H1 (cell line): ENCODE results near the gene BLMH. TPM values are rescaled to one million over a fixed set of nuclear protein-coding genes. Genes with fewer than 3 reads are reported as not detected.

ENCODE experiments used
- ASH2L ChIP-seq: fragments of 200-600, 300-600 bp; sonication (generic); IDR thresholded peaks from one replicate; pipeline ENCODE4 v1.7.1; 2017; ENCODE audit warnings: low read length
- FOSL1 ChIP-seq: IDR thresholded peaks from 2 replicates; pipeline ENCODE4 v1.6.1; 2011; ENCODE audit warnings: mild to moderate bottlenecking, low read depth, low read length, moderate library complexity; ENCODE audit not compliant: insufficient read depth
- RAD21 ChIP-seq, 2 experiments: IDR thresholded peaks in 1 of 2; conservative IDR thresholded peaks in 1 of 2; 2 replicates each; pipeline ENCODE4 v1.6.1; 2011; ENCODE audit warnings: low read depth in 2 of 2, low read length in 2 of 2, improper control_type of control experiment in 1 of 2, inconsistent platforms in 1 of 2, mild to moderate bottlenecking in 1 of 2, moderate library complexity in 1 of 2
- polyA plus RNA-seq, 7 experiments: library from polyadenylated mRNA; depleted of rRNA in 3 of 7; stranded (reverse) in 5 of 7; unstranded in 2 of 7; fragments of >200 nt in 5 of 7; fragments of 200-250 nt in 2 of 7; gene quantifications; 1 replicate in 5 of 7; 2 replicates in 1 of 7; 4 replicates in 1 of 7; pipeline versions ENCODE4 v1.2.1 to v1.2.3, GENCODE V29; 2011 to 2013; ENCODE audit warnings: missing spikeins in 2 of 7, mixed read lengths in 2 of 7
- total RNA-seq: library from RNA; stranded (reverse); fragmentation: NEBNext Ultra II Directional; extraction: Animal tissue kit (Norgen Biotek cat#: 25700); gene quantifications from 2 replicates; pipeline ENCODE4 v1.2.1, GENCODE V29; 2021

Gene BLMH
- total and polyA plus RNA-seq, 2 of the 8 experiments (the other 6 are each of a cell fraction or from before 2014, with no cell fraction given) = 18.2 to 74.3 TPM

- TF ChIP-seq ASH2L = no peak
- TF ChIP-seq RAD21 (IDR thresholded peaks at IDR 0.05 in 1 of 2, conservative IDR thresholded peaks at IDR 0.05 in 1 of 2; ENCODE audit: low read depth in 2 of 2, low read length in 2 of 2) = no peak
- TF ChIP-seq FOSL1 = no peak
- TF ChIP-seq, all 59 proteins: peak for 0
Observed at GRCh38 chr17:30225112-30225511, 66.6 kb downstream of the BLMH start (continued).
